ENCODE measurements around the gene HOXD4. TPM values are rescaled to one million over a fixed set of nuclear protein-coding genes. Genes with fewer than 3 reads are reported as not detected.

HOXD4 gene
- total and polyA plus RNA-seq, 2 of the 4 experiments (the other 2 are of a cell fraction) = not detected

DNA sequence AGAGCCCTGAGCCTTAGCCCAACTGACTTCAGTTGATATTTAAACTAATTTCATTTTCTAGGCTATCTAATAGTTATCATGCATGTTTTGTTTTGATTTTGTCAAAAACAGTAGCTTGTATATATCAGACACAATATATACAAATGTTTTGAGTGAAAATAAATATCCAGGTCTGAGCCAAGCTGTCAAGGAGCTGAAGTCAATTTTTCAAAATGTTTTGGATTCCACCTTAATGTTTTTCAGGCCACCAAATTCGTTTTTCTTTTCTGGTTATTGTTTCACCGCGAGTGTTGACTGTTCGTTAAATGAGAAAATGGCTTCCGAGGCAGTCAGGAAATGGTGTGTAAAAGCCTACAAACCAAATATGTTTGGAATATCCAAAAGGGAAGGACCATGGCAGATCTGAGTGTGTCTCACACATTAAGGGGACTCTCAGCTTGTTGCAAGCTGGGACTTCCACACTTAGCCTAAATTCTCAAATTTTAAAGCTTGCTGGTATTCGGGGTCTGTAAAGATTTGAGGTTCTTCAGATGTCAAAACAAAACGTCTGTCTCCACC, 49.0 kb upstream of the HOXD4 start:
- Histone ChIP-seq H3K14ac (replicated peaks; ENCODE audit: low read depth, low read length) (no peak overlapping the region), H3K36me3 (ENCODE audit: control insufficient read depth, insufficient read depth, low read length) (no peaks in the 10 kb centered on the region), H2AFZ (replicated peaks; ENCODE audit: low read length, poor library complexity) (no peak overlapping the region), H3K9me3 (ENCODE audit: control insufficient read depth, insufficient read depth, low read length) (peaks cover 4% of the 10 kb centered on the region; the same call in 1 of the 2 replicates), H3K79me1 (ENCODE audit: low read depth in 1 of 2, low read length in 2 of 2) (no peaks in the 10 kb centered on the region), H2BK120ac (ENCODE audit: low read depth, low read length) (no peak overlapping the region), H3K56ac (ENCODE audit: extremely low read depth, insufficient read depth, low read length) (no peak overlapping the region), H4K20me1 (ENCODE audit: insufficient read depth, low read length) (no peaks in the 10 kb centered on the region), H3K4me1 (ENCODE audit: control insufficient read depth, insufficient read depth, low read length) (no peaks in the 10 kb centered on the region), H2AK9ac (replicated peaks; ENCODE audit: low read depth, low read length, poor library complexity) (no peak overlapping the region), H3K27ac (ENCODE audit: insufficient read depth, low read length) (no peak overlapping the region), H2BK15ac (ENCODE audit: low read depth, low read length) (no peak overlapping the region), H4K91ac (ENCODE audit: insufficient read depth, low read depth, low read length) (no peak overlapping the region), H2BK20ac (ENCODE audit: low read depth, low read length) (no peak overlapping the region), H4K5ac (ENCODE audit: low read depth, low read length) (no peak overlapping the region), H3K23ac (ENCODE audit: low read depth, low read length) (no peak overlapping the region), H2BK5ac (ENCODE audit: low read depth, low read length, poor library complexity, severe bottlenecking) (no peak overlapping the region), H2AK5ac (ENCODE audit: low read depth, low read length) (no peak overlapping the region), H3K4ac (ENCODE audit: low read depth, low read length) (no peak overlapping the region), H3K18ac (ENCODE audit: low read depth, low read length) (no peak overlapping the region), H3K4me2 (ENCODE audit: low read depth, low read length) (no peak overlapping the region), H3K4me3 (ENCODE audit: insufficient read depth, low read depth, low read length) (no peak overlapping the region), H4K8ac (ENCODE audit: low read depth in 2 of 2, low read length in 2 of 2) (no peak overlapping the region), H3K9me1 (ENCODE audit: insufficient read depth, low read length) (no peaks in the 10 kb centered on the region), H3K9ac (ENCODE audit: low read depth, low read length) (no peak overlapping the region), H3K27me3 (ENCODE audit: control insufficient read depth, insufficient read depth, low read length) (peaks cover 97% of the 10 kb centered on the region)
- ChIA-PET CTCF (interaction anchor here (1.6 kb wide), 1 partner anchor 452 kb away, joined by 5 read pairs; no protein-coding TSS in a partner anchor), POLR2A (ENCODE audit: unreplicated experiment) (no interaction called here)
- 0% methylated on average over 1 of the region's 7 CpGs; no CpG with 5 or more reads in 1 of the 2 experiments for WGBS, 2 experiments (ENCODE audit: extremely low coverage in 2 of 2, insufficient read length in 1 of 2)
- no peak for TF ChIP-seq BHLHE40 (IDR thresholded peaks at IDR 0.05; ENCODE audit: low read depth, low read length)
- dilution Hi-C loops (cut with HindIII; ENCODE audit: low sequenced_read_pairs, unreplicated experiment) (no loop called here), in situ Hi-C loops (cut with MboI; ENCODE audit: low sequenced_read_pairs) (no loop called here), intact Hi-C loops (cut with micrococcal nuclease) (no loop called here)
- DNase-seq (no peak), ATAC-seq (ENCODE audit: low read depth) (no peak)
- no TSS peak for BruUV-seq (replicated peaks)
